Gastrocnemius medialis (tissue), 4 donors: ENCODE measurements around the gene ENOX1.

ENCODE experiments used
- POLR2A ChIP-seq, 2 donors: fragments of 450-650 bp; IDR thresholded peaks; one replicate each; pipeline ENCODE4 v1.6.1; 2017; ENCODE audit warnings: antibody characterized with exemption in 2 of 2, mild to moderate bottlenecking in 2 of 2, moderate library complexity in 2 of 2
- TF ChIP-seq, protein P1 (sequence below), 5 experiments: fragments of 450-650 bp in 3 of 5; fragments of 200-600 bp in 2 of 5; sonication (generic) in 2 of 5; IDR thresholded peaks in 4 of 5; conservative IDR thresholded peaks in 1 of 5; 1 replicate in 4 of 5; 2 replicates in 1 of 5; pipeline ENCODE4 v1.5.1; 2016 to 2019; ENCODE audit warnings: antibody characterized with exemption in 5 of 5, mild to moderate bottlenecking in 3 of 5, moderate library complexity in 3 of 5

DNA sequence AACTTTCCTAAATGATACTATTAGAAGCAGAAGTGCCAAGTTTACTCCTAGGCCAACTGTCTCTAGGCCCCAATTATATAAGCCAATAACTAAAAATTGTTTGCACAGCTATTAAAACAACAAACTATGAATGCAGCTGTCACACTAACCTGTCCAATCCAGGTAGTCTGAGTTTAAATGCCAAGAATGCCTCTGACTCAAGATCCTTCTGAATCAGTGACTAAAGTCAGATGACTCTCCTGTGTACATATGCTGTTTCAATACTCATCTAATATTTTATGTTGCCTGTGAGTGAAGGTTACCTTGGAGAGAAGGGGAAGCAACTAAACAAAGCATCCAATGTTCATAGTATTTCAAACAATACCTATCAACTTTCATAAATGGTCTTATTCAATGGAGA, 257.0 kb downstream of the ENOX1 start:
- TF ChIP-seq, protein P1, sequence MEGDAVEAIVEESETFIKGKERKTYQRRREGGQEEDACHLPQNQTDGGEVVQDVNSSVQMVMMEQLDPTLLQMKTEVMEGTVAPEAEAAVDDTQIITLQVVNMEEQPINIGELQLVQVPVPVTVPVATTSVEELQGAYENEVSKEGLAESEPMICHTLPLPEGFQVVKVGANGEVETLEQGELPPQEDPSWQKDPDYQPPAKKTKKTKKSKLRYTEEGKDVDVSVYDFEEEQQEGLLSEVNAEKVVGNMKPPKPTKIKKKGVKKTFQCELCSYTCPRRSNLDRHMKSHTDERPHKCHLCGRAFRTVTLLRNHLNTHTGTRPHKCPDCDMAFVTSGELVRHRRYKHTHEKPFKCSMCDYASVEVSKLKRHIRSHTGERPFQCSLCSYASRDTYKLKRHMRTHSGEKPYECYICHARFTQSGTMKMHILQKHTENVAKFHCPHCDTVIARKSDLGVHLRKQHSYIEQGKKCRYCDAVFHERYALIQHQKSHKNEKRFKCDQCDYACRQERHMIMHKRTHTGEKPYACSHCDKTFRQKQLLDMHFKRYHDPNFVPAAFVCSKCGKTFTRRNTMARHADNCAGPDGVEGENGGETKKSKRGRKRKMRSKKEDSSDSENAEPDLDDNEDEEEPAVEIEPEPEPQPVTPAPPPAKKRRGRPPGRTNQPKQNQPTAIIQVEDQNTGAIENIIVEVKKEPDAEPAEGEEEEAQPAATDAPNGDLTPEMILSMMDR (IDR thresholded peaks at IDR 0.05 in 4 of 5, conservative IDR thresholded peaks at IDR 0.05 in 1 of 5) = no peak
- TF ChIP-seq POLR2A (IDR thresholded peaks at IDR 0.05) = no peak
